ENCODE results near the gene APBA1.
A peak's percentile ranks its signal among the peaks of the same experiment; 100 is the strongest.

Gene APBA1

GRCh38 chr9:69671879-69672595 lies at the start of gene APBA1:
APBA1 (minus strand) TSS chr9:69672371.
- peak; percentile 67 for DNase-seq

- DNase-seq = no peak
These were observed 47.8 kb upstream of the APBA1 start for GRCh38 chr9:69719983-69720382.

DNA sequence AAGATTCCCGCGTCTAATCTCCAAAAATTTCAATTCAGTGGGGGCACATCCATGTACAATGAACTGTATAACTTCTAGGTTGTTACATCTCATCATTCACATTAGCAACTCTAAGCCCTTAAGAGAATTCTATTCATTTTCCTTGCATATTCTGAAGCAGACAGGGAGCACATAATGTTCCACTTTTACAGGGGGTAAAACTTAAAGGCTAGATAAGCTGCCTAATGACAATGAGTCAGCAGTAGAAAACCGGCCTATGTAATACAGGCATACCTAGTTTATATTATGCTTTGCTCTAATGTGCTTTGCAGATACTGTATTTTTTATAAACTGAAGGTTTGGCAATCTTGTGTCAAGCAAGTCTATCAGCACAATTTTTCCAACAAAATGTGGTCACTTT lies 47.2 kb upstream of the APBA1 start:
- DNase-seq = no peak

DNA sequence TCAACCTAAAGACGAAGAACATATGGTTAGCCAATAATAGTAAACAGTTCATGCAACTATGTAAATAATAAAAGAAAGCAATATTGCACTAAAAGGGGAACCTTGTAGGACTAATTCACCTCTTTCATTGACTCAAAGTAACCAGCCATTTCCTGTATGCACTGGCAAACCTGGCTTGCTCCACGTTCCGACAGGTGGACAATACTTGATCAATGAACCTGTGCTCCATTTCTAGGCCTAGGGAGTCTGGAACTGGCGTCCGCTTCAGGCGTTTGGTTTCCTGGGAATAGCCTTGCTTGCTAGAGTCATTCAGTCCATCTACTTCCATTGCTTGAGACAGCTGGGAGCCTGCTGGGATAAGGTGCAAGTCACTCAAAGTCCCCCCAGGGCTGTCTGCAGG lies 46.0 kb upstream of the APBA1 start:
- no peak for DNase-seq

DNA sequence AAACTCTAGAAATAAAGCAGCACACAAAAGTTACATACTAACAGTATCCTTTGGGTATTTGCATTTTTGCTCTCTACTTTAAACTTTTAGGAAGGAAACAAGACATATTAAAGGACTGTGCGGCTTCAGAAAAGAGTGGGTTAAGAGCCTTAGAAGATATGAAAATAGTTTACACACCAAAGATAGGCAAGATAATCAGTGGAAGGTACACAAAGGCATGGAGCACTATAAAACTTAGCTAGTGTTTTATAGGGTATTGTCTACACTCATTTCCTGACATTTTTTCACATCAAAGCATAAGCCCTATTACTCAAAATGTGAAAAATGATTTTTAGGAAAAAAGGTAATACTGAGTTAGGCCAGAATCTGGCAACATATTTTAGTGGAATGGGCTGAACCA lies 43.7 kb upstream of the APBA1 start:
- DNase-seq = no peak

DNA sequence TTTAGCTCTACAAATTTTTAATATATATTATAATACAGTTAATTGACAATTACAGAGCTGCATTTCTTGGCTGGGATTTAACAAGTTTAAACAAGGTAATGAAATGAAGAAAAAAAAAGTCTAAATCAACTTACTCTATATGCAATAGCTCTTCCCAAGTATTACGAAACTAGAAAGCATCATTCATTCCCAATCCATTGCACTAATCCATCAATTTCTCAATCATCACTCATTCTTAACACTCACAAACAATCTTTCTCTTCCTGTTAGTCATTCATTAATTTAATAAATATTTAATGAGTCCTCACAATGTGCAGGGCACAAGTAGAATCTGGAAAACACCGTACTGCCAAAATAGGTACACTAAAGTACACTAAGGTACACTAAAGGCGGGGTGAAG lies 42.9 kb upstream of the APBA1 start:
- DNase-seq = no peak

DNA sequence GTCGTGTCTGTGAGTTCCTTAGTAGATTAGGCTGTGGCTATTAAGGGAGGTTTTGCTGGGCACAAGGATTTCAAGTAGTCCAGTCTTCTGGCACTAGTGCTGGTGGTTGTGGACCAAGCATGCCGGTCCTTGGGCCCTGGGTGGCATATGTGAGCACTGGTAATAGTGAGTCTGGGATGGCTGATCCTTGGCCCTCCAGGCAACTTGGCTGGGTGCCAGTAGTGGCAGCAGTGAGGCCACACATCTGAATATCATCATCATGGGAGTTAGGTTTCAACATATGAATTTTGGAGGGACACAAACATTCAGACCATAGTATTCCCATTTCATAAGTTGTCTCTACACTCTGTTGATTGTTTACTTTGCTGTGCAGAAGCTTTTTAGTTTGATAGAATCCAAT lies 25.3 kb upstream of the APBA1 start:
- DNase-seq = no peak

GRCh38 chr9:69696802-69697201 lies 24.6 kb upstream of the APBA1 start:
- DNase-seq = no peak

GRCh38 chr9:69689991-69690538 lies 17.9 kb upstream of the APBA1 start:
- no peak for DNase-seq

GRCh38 chr9:69683927-69684326 lies 11.8 kb upstream of the APBA1 start:
- no peak for DNase-seq

- DNase-seq = no peak
These were observed 6.8 kb upstream of the APBA1 start for GRCh38 chr9:69678843-69679538.

DNA sequence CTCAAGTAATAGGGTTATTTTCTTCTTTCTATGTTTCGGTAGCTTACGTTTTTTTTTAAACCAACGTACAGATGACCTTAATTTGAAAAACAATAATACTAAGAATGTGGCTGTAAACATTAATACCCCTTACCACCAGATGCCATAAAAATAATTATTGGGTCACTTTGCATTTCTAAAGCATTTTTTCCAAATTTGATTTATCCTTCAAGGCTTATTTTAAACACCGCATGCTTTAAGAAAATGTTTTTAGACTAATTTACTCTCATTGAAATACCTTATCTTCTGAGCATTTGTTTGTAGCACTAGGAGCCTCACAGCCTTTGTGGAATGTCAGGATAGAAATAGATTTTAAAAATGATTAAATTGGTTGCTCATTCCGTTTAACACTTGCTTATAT lies 5.8 kb upstream of the APBA1 start:
- no peak for DNase-seq

DNA sequence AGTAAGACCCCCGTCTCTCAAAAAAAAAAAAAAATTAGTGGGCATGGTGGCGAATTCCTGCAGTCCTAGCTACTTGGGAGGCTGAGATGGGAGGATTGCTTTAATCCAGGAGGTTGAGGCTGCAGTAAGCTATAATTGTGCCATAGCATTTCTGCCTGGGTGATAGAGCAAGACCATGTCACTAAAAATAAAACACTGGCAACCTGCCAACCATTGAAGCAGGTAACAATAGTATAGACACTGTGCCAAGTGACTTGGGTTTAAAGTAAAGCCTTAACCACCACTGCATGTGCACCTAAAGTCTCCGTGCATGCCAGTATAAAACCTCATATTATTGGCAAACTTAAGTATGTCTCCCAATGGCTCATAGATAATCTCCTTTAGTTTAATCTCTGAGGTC lies 3.4 kb upstream of the APBA1 start:
- DNase-seq = no peak

DNA sequence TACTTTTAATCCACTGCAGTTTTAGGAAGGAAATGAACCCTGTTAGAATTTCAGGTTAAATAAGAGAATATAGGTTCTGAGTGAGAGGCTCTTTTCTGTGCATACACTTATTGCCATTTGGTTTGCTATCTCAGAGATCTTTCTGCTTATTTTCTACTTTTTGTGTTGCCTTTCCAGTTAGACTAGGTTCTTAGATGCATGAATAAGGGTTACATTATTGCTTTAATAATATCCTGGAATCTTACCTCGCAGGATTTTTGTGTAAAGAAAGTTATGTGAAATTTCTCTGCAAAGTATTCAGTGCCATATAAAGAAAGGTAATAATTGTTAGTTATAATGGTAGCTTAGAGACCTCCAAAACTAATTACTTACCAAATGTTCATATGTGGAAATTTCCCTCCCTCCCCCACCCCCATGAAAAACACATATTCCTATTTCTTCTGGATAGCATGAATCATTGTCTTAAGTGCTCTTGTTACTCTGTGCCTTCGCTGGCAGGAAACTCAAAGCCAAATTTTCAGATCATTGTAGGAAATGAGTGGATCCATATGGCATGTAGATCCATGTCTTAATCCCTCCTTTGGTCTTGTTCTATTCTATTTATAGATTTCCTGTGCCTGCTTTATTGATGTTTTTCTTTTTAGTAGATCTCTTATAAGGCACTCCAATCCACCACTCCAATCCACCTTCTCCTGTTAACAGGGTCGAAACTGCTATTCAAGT lies 2.7 kb upstream of the APBA1 start:
- no peak for DNase-seq

- no peak for DNase-seq
These were observed 2.0 kb upstream of the APBA1 start for GRCh38 chr9:69674112-69674685.

GRCh38 chr9:69673311-69673640 lies 1.1 kb upstream of the APBA1 start:
- no peak for DNase-seq

DNA sequence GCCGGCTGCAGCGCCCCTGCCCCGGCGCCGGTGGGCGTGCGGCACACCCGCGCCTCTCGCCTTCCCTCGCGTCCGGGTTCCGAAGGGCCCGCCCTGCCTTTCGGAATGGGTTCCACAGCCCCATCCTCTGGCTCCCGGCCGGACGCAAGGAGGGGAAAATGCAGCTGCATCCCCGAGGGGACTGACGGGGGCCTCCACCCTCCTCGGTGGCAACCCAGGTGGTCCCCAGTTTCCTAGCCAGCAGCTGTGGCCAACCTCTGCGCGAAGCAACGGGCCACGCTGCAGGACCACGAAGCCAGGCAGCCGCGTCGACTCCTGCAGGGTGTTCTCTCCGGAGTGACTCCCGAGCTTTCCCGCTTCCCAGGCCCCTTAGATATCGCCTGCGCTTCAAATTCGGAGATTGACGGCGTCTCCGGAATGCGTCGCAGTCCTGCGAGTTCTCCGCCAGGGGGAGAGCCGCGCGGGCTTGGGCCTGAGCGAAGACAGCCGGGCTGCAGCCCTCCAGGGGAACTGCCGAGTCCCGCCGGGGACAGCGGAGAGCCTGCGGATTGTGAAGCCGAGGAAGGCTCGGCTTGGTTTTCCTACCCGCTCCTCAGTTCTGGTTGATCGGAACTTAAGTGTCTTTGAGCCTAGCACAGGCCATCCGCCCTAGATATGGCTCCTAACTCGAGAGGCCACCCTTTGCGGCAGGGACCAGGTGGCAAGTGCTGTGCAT lies 582 bp upstream of the APBA1 start:
- peak; percentile 78 for DNase-seq

- DNase-seq = no peak
These were observed 776 bp downstream of the APBA1 start for GRCh38 chr9:69671311-69671878.

DNA sequence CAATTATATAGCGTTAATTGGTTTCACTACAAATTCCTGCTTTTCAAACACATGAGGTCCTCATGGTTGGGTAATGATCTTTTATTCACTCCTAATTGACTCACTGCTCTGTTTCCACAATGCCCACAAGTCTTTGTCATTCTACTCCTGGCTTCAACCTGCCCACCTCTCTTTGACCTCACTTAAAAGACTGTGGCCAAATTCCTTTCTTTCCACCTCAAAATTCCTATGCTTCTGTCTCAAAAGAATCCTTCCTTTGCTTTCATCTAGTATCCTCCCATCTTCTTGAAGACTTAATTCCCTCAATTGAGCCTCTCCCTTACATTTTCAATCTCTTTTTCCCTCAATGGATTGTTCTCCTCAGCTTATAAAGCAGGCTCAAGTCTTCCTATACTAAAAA lies 4.9 kb downstream of the APBA1 start:
- no peak for DNase-seq

DNA sequence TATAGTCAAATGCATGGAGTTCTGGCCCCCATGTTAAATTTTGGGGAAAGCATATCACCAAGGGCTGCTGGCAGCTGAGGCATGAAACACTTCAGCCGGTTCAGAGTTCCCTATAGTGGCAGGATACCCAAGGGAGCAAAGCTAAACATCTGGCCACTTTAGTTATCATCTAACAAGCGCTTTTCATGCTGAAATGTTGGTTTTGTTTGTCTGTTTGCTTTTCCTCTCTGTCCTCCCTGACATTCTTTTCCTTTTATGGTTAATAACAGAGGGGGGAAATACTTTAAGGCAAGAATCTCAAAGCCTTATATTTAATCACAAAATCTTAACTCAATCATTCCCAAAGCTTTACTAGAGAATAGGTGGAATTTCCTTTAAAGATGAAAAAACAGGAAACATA lies 11.9 kb downstream of the APBA1 start:
- DNase-seq = no peak

DNA sequence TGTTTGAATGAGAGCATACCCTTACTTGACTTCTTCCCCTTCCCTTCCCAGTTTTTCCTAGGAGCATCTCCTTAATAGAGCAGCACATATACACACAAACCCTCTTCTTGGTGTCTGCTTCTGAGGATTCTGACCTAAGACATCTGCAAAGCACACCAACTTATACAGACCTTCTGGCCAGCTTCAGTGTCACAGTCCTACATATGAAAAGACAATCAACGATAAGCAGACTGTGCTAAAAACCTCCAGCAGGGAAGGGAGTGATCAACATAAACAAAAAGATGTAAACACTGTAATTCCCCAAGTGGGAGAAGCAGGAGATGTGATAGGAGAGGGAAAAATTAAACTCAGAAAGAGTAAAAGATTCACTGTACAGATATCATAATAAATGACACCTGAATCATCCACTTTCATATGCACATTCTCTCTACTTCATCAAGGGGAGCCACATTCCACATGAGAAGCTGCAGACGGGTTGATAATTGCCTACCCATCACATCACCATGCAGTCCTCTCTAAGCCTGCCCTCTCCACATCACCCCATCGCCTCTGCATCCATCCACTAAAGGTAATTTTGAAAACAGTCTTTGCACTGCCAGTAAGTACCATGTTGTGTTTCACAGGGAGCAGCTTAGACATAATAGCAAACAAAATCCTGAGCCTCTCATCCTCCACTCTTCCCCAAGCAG lies 13.0 kb downstream of the APBA1 start:
- DNase-seq = no peak

DNA sequence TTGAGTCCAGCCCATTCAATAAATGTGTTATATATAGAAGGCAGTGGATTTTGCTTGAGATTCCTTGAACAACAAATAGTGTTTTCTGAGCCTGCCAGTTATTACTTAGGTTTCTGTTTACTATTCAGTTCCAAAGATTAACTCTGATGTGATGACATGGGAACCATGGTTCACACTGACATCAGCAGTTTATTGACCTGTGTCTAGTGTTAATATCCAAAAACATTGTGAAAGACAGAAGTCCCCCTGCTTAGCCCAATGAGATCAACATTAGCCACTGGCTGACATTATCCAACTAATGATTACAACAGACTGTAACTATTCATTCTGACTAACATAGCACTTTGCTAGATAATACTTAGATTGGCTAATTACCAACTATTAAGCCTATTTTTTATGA lies 14.9 kb downstream of the APBA1 start:
- no peak for DNase-seq
